ENCODE results near the gene CIAO2B. TPM values are rescaled to one million over a fixed set of nuclear protein-coding genes. Genes with fewer than 3 reads are reported as not detected.
"Not testable (repeated sequence)": the region's sequence is repeated elsewhere in the genome, so short reads cannot be mapped to it uniquely, and the experiment has no call there.

Gene CIAO2B
- total RNA-seq, result 100 to 1,000 TPM in 2 of 4 donors, 10 to 100 TPM in 2; 82.8 to 104 (median 100) TPM
- 239 TPM for polyA plus RNA-seq
- long read RNA-seq, donor 1, transcript CIAO2B-201 (5 exons, 676 nt), result major isoform, 43 of 49 reads
- long read RNA-seq, donor 1, partial matches to known transcripts, result 1 of 49 reads
- long read RNA-seq, donor 1, other reads (novel, unspliced or antisense), result 2 of 49 reads
- long read RNA-seq, donor 2, transcript CIAO2B-201 (5 exons, 676 nt), result major isoform, 64 of 73 reads
- long read RNA-seq, donor 2, partial matches to known transcripts, result 4 of 73 reads
- long read RNA-seq, donor 2, other reads (novel, unspliced or antisense), result 2 of 73 reads
- long read RNA-seq, donor 3, transcript CIAO2B-201 (5 exons, 676 nt), result major isoform, 38 of 45 reads
- long read RNA-seq, donor 3, partial matches to known transcripts, result 1 of 45 reads
- long read RNA-seq, donor 3, other reads (novel, unspliced or antisense), result 4 of 45 reads
- long read RNA-seq, donor 4, transcript CIAO2B-201 (5 exons, 676 nt), result major isoform, 32 of 38 reads
- long read RNA-seq, donor 4, partial matches to known transcripts, result 1 of 38 reads
- long read RNA-seq, donor 4, other reads (novel, unspliced or antisense), result 3 of 38 reads

DNA sequence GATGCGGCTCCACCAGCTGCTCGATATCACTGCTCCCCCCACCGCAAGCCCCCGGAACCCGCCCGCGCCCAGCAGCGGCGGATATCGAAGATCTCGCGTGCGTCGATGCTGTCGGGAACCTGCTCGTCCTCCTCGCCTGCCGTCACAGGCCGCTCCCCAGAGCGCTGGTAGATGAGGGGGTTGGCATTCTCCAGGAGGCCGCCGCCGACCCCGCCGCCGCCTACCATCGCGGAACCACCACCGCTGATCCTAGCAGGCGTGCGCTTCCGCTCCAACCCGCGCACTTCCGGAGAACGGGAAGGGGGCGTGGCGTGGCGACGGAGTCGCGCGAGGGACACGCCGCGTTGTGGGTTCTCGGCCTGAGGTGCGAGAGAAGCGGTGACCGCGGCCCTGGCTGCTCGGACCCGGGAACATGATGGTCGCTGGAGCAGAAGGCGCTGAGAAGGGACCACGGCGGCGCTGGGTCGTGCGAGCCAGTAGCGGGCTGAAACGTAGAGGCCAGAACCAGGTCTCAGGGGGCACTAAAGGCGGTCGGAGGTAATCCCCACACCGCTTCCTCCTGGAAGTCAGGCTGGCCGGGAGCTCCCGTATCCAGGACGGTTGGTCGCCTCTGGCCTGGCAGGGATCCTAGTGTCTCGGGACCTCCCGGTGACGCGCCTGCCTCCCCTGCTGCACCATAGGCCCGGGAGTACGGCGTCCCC lies at the start of gene CIAO2B:
Gene CIAO2B (minus strand): TSS at position 265 of the 701 bp plus-strand sequence. CDS start 38 bp downstream, at position 227.
- H3K27me3 ChIP-seq (ENCODE audit: control insufficient read depth, insufficient read depth), result no peaks in the 10 kb centered on the region
- no peaks in the 10 kb centered on the region for H3K9me3 ChIP-seq (ENCODE audit: control insufficient read depth, low read length)
- DNase-seq (peak; percentile 91 to 97 (median 96)), ATAC-seq (peak; percentile 86 to 87)
- peaks cover 3% of the 10 kb centered on the region for H3K4me1 ChIP-seq (ENCODE audit: control insufficient read depth, insufficient read depth, low read length)
- peak within 1 kb of the TSS; percentile 62 for H3K4me3 ChIP-seq (ENCODE audit: low read length)
- under 1% methylated on average over 76 of the region's 76 CpGs for WGBS
- peak within 1 kb of the TSS; percentile 84 for H3K27ac ChIP-seq (ENCODE audit: low read length)
- intact Hi-C loops (cut with DNase I), result loop anchor here in 2 of 4 donors (5.0 kb wide), 1 partner anchor 37 kb away; no protein-coding TSS in a partner anchor

DNA sequence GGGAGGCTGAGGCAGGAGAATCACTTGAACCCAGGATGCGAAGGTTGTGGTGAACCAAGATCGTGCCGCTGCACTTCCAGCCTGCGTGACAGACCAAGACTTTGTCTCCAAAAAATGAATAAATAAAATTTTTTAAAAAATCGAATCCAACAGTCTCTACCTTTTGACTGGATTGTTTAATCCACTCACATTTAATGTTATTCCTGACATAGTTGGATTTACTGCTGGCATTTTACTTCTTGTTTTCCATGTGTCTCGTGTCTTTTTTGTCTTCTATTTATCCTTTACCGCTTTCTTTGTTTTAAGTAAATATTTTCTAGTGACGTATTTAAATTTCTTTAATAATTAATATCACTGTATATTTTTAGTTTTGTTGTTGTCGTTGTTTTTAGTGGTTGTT lies 48.8 kb upstream of the CIAO2B start:
- Histone ChIP-seq H3K27ac (ENCODE audit: low read length) (no peak overlapping the region), H3K9me3 (ENCODE audit: control insufficient read depth, low read length) (no peaks in the 10 kb centered on the region), H3K4me1 (ENCODE audit: control insufficient read depth, insufficient read depth, low read length) (no peaks in the 10 kb centered on the region), H3K27me3 (ENCODE audit: control insufficient read depth, insufficient read depth) (no peaks in the 10 kb centered on the region), H3K4me3 (ENCODE audit: low read length) (no peak overlapping the region)
- intact Hi-C loops (cut with DNase I), result no loop called here
- DNase-seq, result no peak
- 94% methylated on average over 9 of the region's 9 CpGs for WGBS
- no peak for ATAC-seq

DNA sequence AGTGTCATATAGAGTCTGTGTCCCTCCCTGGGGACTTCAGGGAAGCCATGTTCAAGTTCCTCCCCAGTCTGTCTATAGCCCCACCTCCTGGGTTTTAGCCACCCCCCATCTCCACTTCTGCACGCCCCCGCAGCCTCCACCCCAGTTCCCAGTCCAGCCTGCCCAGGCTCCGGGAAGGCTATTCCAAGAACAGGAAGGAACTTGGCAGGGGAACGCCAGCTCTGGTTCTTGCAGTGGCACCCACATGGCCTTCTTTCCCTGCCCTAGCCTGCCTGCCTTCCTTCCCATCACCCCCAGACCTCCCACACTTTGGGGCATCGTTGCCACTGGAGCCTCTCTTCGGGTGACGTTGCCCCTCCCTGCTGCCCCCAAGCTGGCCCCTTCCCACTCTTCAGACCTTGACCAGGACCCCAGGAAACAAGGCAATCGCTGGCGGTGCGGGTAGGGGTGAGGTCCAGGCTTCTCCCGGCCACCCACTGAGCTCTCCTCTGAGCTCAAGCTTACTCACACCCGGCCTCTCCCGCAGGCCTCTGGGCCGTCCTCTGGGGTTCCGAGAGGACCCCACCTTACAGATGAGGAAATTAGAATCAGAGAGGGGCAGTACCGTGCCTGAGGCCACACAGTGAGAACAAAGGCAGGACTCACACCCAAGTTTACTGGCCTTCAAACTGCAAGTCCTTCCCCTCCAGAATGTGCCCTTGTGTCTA lies 45.0 kb upstream of the CIAO2B start:
- no peak overlapping the region for H3K27ac ChIP-seq (ENCODE audit: low read length)
- no peaks in the 10 kb centered on the region for H3K4me1 ChIP-seq (ENCODE audit: control insufficient read depth, insufficient read depth, low read length)
- H3K9me3 ChIP-seq (ENCODE audit: control insufficient read depth, low read length), result no peaks in the 10 kb centered on the region
- no peaks in the 10 kb centered on the region for H3K27me3 ChIP-seq (ENCODE audit: control insufficient read depth, insufficient read depth)
- H3K4me3 ChIP-seq (ENCODE audit: low read length), result no peak overlapping the region
- ATAC-seq, result peak; percentile 74 to 76
- intact Hi-C loops (cut with DNase I), result loop anchor here in 1 of 4 donors (5.0 kb wide), 1 partner anchor 178 kb away; the partner anchor contains the start of genes FBXL8 and TRADD
- 63% methylated on average over 16 of the region's 16 CpGs for WGBS
- peak; percentile 70 to 82 (median 71) for DNase-seq

DNA sequence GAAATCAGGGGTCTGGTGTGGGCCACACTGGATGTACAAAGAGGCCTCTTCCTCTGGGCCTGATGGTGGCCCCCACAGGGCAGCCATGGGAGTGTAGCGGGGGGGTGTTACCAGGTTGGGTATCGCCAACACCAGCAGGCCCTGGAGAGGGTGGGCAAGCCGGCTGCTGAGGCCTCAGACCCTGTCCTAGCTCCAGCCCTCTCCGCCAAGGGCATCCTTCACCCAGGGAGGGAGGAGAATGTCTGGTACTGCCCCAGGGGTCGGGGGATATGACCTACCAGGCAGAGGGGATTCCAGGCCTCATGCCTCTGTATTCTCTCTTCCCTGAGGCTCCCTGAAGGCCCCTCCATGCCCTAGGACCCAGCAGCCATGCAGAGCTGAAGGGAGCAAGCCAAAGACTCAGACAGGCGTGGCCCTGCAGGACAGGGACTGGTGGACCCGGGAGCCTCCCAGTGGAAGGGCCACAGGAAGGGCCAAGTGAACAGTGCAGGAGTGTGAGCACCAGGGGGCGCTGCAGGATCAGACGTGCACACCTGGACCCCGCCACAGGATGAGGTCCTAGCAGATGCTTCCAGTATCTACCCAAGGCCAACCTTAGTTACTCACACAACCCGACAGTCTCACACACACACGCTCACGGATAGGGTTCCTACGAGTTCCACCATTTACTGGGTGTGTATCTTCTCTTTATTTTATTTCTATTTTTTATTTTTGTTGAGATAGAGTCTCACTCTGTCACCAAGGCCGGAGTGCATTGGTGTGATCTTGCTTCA lies 43.3 kb upstream of the CIAO2B start:
- Histone ChIP-seq H3K9me3 (ENCODE audit: control insufficient read depth, low read length) (no peaks in the 10 kb centered on the region), H3K4me1 (ENCODE audit: control insufficient read depth, insufficient read depth, low read length) (no peaks in the 10 kb centered on the region), H3K27me3 (ENCODE audit: control insufficient read depth, insufficient read depth) (no peaks in the 10 kb centered on the region), H3K4me3 (ENCODE audit: low read length) (no peak overlapping the region), H3K27ac (ENCODE audit: low read length) (no peak overlapping the region)
- ATAC-seq (peak; percentile 93 to 95), DNase-seq (peak; percentile 88 to 96 (median 95))
- 29% methylated on average over 15 of the region's 15 CpGs for WGBS
- intact Hi-C loops (cut with DNase I), result loop anchor here (2.0 to 5.0 kb wide), 4 partner anchors 173 to 180 kb away; partner anchors contain the start of genes B3GNT9 (in 1 of the 4), FBXL8 (in 1 of the 4) and TRADD (in 1 of the 4)

DNA sequence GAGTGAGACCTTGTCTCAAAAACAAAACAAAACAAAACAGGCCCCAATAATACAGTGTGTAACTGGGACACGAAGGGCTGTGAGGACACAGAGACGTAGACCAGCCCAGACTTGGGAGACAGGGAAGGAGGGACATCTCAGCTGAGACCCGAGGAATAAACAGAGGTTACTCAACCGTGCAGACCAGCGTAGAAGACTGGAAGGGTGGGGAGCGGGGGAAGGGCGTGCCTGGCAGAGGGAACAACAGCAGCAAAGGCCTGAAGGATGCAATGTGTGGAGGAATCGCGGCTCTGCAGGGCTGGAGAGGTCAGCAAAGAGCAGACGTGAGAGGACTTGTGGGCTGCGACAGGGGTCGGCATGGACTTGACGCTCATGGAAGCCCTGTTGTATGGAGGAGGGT lies 42.5 kb upstream of the CIAO2B start:
- DNase-seq (no peak), ATAC-seq (no peak)
- Histone ChIP-seq H3K27ac (ENCODE audit: low read length) (no peak overlapping the region), H3K4me1 (ENCODE audit: control insufficient read depth, insufficient read depth, low read length) (no peaks in the 10 kb centered on the region), H3K4me3 (ENCODE audit: low read length) (no peak overlapping the region), H3K9me3 (ENCODE audit: control insufficient read depth, low read length) (no peaks in the 10 kb centered on the region), H3K27me3 (ENCODE audit: control insufficient read depth, insufficient read depth) (no peaks in the 10 kb centered on the region)
- intact Hi-C loops (cut with DNase I), result loop anchor here (2.0 to 5.0 kb wide), 4 partner anchors 174 to 181 kb away; partner anchors contain the start of genes B3GNT9 (in 1 of the 4), FBXL8 (in 1 of the 4) and TRADD (in 1 of the 4)
- WGBS, result 62% methylated on average over 13 of the region's 13 CpGs

DNA sequence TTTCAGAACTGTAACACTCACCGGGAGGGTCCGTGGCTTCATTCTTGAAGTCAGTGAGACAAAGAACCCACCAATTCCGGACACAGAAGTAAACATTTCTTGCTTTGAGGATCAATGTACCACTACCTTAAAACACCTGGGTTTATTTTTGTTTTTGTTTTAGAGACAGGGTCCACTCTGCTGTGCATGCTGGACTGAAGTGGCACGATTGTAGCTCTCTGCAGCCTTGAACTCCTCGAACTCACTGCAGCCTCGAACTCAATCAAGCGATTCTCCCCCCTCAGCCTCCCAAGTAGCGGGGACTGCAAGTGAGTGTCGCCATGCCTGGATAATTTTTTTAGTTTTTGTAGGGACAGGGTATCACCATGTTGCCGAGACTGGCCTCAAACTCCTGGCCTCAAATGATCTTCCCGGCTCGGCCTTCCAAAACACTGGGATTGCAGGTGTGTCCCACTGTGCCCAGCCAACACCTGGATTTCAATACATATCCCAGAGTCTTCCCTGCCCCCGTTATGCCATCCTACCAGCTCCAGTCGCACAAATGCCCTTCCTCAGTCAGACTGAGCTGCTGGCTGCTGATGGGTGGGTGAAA lies 41.2 kb upstream of the CIAO2B start:
- intact Hi-C loops (cut with DNase I), result loop anchor here in 1 of 4 donors (5.0 kb wide), 1 partner anchor 182 kb away; the partner anchor contains the start of genes FBXL8 and TRADD
- ATAC-seq (no peak), DNase-seq (no peak)
- Histone ChIP-seq H3K9me3 (ENCODE audit: control insufficient read depth, low read length) (no peaks in the 10 kb centered on the region), H3K27me3 (ENCODE audit: control insufficient read depth, insufficient read depth) (no peaks in the 10 kb centered on the region), H3K27ac (ENCODE audit: low read length) (no peak overlapping the region), H3K4me1 (ENCODE audit: control insufficient read depth, insufficient read depth, low read length) (no peaks in the 10 kb centered on the region), H3K4me3 (ENCODE audit: low read length) (no peak overlapping the region)
- WGBS, result 85% methylated on average over 14 of the region's 14 CpGs

DNA sequence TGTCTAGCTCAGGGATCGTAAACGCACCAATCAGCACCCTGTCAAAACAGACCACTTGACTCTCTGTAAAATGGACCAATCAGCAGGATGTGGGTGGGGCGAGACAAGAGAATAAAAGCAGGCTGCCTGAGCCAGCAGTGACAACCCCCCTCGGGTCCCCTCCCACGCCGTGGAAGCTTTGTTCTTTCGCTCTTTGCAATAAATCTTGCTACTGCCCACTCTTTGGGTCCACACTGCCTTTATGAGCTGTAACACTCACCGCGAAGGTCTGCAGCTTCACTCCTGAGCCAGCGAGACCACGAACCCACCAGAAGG lies 40.7 kb upstream of the CIAO2B start:
- not testable (repeated sequence) for DNase-seq; ATAC-seq; H3K27ac ChIP-seq (ENCODE audit: low read length); H3K27me3 ChIP-seq (ENCODE audit: control insufficient read depth, insufficient read depth); H3K9me3 ChIP-seq (ENCODE audit: control insufficient read depth, low read length); H3K4me3 ChIP-seq (ENCODE audit: low read length); H3K4me1 ChIP-seq (ENCODE audit: control insufficient read depth, insufficient read depth, low read length)
- intact Hi-C loops (cut with DNase I), result loop anchor here in 1 of 4 donors (5.0 kb wide), 1 partner anchor 182 kb away; the partner anchor contains the start of genes FBXL8 and TRADD
- WGBS, result 67% methylated on average over 11 of the region's 11 CpGs

DNA sequence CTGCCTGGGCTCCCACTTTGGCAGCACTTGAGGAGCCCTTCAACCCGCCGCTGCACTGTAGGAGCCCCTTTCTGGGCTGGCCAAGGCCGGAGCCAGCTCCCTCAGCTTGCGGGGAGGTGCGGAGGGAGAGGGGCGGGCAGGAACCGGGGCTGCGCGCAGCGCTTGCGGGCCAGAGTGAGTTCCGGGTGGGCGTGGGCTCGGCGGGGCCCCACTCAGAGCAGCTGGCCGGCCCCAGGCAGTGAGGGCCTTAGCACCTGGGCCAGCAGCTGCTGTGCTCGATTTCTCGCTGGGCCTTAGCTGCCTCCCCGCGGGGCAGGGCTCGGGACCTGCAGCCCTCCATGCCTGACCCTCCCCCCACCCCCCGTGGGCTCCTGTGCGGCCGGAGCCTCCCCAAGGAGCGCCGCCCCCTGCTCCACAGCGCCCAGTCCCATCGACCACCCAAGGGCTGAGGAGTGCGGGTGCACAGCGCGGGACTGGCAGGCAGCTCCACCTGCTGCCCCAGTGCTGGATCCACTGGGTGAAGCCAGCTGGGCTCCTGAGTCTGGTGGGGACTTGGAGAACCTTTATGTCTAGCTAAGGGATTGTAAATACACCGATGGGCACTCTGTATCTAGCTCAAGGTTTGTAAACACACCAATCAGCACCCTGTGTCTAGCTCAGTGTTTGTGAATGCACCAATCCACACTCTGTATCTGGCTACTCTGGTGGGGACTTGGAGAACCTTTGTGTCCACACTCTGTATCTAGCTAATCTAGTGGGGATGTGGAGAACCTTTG lies 40.1 kb upstream of the CIAO2B start:
- H3K27me3 ChIP-seq (ENCODE audit: control insufficient read depth, insufficient read depth); ATAC-seq; DNase-seq; H3K4me3 ChIP-seq (ENCODE audit: low read length); H3K27ac ChIP-seq (ENCODE audit: low read length); H3K4me1 ChIP-seq (ENCODE audit: control insufficient read depth, insufficient read depth, low read length); intact Hi-C loops (cut with DNase I); H3K9me3 ChIP-seq (ENCODE audit: control insufficient read depth, low read length): not testable (repeated sequence)
- WGBS, result 88% methylated on average over 32 of the region's 32 CpGs

DNA sequence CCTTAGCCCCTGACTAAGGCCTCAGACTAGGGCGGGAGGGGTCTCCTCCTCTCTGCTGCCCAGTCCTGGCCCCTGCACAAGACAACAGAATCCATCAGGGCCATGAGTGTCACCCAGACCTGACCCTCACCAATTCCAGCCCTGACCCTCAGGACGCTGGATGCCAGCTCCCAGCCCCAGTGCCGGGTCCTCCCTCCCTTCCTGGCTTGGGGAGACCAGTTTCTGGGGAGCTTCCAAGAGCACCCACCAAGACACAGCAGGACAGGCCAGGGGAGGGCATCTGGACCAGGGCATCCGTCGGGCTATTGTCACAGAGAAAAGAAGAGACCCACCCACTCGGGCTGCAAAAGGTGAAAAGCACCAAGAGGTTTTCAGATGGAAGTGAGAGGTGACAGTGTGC lies 39.5 kb upstream of the CIAO2B start:
- 77% methylated on average over 6 of the region's 6 CpGs for WGBS
- Histone ChIP-seq H3K9me3 (ENCODE audit: control insufficient read depth, low read length) (no peaks in the 10 kb centered on the region), H3K4me1 (ENCODE audit: control insufficient read depth, insufficient read depth, low read length) (no peaks in the 10 kb centered on the region), H3K27me3 (ENCODE audit: control insufficient read depth, insufficient read depth) (no peaks in the 10 kb centered on the region), H3K27ac (ENCODE audit: low read length) (no peak overlapping the region), H3K4me3 (ENCODE audit: low read length) (no peak overlapping the region)
- no peak for ATAC-seq
- intact Hi-C loops (cut with DNase I), result no loop called here
- DNase-seq, result no peak
